ENCODE measurements around the gene GAPDH. TPM values are rescaled to one million over a fixed set of nuclear protein-coding genes. Genes with fewer than 3 reads are reported as not detected.
"Not testable (repeated sequence)": the region's sequence is repeated elsewhere in the genome, so short reads cannot be mapped to it uniquely, and the experiment has no call there.

Gene GAPDH
- total RNA-seq (2021; fragmentation: NEBNext Ultra II Directional; extraction: Animal tissue kit (Norgen Biotek cat#: 25700)): 1,000 to 10,000 TPM; 6,263 to 7,539 (median 6,900) TPM
- long read RNA-seq, transcript GAPDH-201 (9 exons, 1,875 nt): major isoform, 8,376 of 9,329 reads
- long read RNA-seq, transcript GAPDH-203 (8 exons, 1,292 nt): minor isoform, 5 of 9,329 reads
- long read RNA-seq, transcript GAPDH-204 (8 exons, 1,256 nt): minor isoform, 236 of 9,329 reads
- long read RNA-seq, transcript GAPDH-205 (9 exons, 1,348 nt): minor isoform, 32 of 9,329 reads
- long read RNA-seq, partial matches to known transcripts: 565 of 9,329 reads
- long read RNA-seq, other reads (novel, unspliced or antisense): 113 of 9,329 reads

DNA sequence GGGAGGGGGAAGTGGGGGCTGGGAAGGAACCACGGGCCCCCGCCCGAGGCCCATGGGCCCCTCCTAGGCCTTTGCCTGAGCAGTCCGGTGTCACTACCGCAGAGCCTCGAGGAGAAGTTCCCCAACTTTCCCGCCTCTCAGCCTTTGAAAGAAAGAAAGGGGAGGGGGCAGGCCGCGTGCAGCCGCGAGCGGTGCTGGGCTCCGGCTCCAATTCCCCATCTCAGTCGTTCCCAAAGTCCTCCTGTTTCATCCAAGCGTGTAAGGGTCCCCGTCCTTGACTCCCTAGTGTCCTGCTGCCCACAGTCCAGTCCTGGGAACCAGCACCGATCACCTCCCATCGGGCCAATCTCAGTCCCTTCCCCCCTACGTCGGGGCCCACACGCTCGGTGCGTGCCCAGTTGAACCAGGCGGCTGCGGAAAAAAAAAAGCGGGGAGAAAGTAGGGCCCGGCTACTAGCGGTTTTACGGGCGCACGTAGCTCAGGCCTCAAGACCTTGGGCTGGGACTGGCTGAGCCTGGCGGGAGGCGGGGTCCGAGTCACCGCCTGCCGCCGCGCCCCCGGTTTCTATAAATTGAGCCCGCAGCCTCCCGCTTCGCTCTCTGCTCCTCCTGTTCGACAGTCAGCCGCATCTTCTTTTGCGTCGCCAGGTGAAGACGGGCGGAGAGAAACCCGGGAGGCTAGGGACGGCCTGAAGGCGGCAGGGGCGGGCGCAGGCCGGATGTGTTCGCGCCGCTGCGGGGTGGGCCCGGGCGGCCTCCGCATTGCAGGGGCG, at the start of gene GAPDH:
GAPDH (plus strand) TSS at position 595 of the 772 bp plus-strand sequence. CDS start 316 bp downstream, outside the sequence.
- Mint-ChIP-seq H3K4me3 (peak within 1 kb of the TSS; percentile 95), H3K27me3 (ENCODE audit: insufficient read depth) (peaks cover 63% of the 10 kb centered on the region), H3K27ac (peak within 1 kb of the TSS; percentile 100), H3K36me3 (ENCODE audit: low read depth) (peaks cover 62% of the 10 kb centered on the region), H3K4me1 (ENCODE audit: low read depth) (peaks cover 62% of the 10 kb centered on the region), H3K9me3 (peaks cover 35% of the 10 kb centered on the region)
- peak; percentile 97 for DNase-seq
- TF ChIP-seq, protein P1, sequence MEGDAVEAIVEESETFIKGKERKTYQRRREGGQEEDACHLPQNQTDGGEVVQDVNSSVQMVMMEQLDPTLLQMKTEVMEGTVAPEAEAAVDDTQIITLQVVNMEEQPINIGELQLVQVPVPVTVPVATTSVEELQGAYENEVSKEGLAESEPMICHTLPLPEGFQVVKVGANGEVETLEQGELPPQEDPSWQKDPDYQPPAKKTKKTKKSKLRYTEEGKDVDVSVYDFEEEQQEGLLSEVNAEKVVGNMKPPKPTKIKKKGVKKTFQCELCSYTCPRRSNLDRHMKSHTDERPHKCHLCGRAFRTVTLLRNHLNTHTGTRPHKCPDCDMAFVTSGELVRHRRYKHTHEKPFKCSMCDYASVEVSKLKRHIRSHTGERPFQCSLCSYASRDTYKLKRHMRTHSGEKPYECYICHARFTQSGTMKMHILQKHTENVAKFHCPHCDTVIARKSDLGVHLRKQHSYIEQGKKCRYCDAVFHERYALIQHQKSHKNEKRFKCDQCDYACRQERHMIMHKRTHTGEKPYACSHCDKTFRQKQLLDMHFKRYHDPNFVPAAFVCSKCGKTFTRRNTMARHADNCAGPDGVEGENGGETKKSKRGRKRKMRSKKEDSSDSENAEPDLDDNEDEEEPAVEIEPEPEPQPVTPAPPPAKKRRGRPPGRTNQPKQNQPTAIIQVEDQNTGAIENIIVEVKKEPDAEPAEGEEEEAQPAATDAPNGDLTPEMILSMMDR (IDR thresholded peaks at IDR 0.05): peak; percentile 19; the same call in 1 of the 2 replicates

DNA sequence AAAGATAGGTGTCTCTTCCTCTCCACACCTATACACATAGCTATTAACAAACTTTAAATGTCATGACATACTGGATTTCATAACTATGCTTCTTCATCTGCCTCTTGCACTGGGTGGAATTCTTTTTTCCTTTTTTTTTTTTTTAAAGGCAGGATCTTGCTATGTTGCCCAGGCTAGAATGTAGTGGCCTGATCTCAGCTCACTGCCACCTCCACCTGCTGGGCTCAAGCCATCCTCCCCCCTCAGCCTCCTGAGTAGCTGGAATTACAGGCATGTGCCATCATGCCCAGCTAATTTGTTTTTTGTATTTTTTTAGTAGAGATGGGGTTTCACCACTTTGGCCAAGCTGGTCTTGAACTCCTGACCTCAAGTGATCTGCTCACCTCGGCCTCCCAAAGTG, 46.1 kb upstream of the GAPDH start:
- Mint-ChIP-seq H3K9me3 (no peaks in the 10 kb centered on the region), H3K4me1 (ENCODE audit: low read depth) (peaks cover 12% of the 10 kb centered on the region), H3K36me3 (ENCODE audit: low read depth) (peaks cover 14% of the 10 kb centered on the region), H3K27me3 (ENCODE audit: insufficient read depth) (peaks cover 7% of the 10 kb centered on the region), H3K4me3 (no peak overlapping the region), H3K27ac (peak overlapping the region; percentile 5; the same call in 1 of the 2 replicates)
- no peak for DNase-seq
- TF ChIP-seq, protein P1 (IDR thresholded peaks at IDR 0.05): no peak

DNA sequence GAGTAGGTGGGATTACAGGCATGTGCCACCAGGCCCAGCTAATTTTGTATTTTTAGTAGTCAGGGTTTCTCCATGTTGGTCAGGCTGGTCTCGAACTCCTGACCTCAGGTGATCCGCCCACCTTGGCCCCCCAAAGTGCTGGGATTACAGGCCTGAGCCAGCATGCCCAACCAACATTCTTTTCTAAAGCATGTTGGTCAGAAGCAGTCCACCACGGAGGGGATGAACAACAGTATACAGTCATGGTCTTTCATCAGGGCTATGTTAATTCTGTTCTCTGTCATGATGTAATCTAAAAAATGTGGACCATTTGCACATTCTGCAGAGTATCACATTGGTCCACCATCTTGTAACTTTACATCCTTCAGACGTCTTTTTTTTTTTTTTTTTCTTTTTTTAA, 44.9 kb upstream of the GAPDH start:
- Mint-ChIP-seq H3K27ac (no peak overlapping the region), H3K4me3 (no peak overlapping the region), H3K4me1 (ENCODE audit: low read depth) (peaks cover 13% of the 10 kb centered on the region), H3K36me3 (ENCODE audit: low read depth) (peaks cover 14% of the 10 kb centered on the region), H3K27me3 (ENCODE audit: insufficient read depth) (peaks cover 6% of the 10 kb centered on the region; the same call in 1 of the 2 replicates), H3K9me3 (no peaks in the 10 kb centered on the region)
- DNase-seq: no peak
- TF ChIP-seq, protein P1 (IDR thresholded peaks at IDR 0.05): no peak

DNA sequence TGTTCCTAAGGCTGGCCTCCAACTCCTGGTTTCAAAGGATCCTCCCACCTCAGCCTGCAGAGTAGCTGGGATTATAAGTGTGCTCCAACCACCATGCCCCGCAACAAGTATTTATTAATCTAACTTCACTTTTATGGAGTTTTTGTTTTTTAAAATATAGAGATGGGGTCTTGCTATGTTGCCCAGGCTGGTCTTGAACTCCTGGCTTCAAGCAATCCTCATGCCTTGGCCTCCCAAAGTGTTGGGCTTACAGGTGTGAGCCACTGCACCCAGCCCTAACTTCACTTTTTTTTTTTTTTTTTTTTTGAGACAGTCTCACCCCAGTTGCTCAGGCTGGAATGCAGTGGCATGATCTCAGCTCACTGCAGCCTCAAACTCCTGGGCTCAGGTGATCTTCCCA, 43.6 kb upstream of the GAPDH start:
- H3K27ac Mint-ChIP-seq; H3K27me3 Mint-ChIP-seq (ENCODE audit: insufficient read depth); DNase-seq; H3K9me3 Mint-ChIP-seq; H3K4me3 Mint-ChIP-seq: not testable (repeated sequence)
- Mint-ChIP-seq H3K4me1 (ENCODE audit: low read depth) (peaks cover 25% of the 10 kb centered on the region), H3K36me3 (ENCODE audit: low read depth) (peaks cover 22% of the 10 kb centered on the region)

DNA sequence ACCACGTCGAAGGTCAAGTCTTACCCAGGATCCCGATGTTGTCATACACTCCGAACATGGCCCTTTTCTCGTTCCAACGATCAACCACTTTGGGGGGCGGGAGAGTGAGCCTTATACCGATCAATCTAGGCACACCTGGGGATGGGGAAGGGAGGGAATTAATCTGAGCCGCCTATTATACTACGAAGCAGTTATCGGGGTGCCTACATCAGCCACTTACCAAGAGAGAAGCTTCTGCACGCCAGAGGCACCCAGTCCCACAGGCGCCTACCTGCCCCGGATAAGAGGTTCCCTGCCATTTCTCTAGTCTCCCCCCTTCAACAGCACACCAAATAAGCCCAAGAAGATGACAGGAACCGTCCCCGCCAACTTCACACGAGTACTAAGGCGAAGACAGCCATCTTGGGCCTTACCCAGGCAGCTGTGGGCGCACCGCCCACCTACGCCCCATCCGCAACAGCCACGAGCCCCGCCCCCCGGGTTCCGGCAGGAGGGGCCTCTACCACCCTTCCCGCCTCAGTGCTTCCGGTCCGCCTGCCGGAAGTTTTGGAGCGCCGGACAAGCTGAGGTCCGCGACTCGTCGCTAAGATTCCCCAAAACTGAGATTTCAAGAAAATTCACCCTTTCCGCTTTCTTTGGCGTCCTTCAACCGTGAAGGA, 41.4 kb upstream of the GAPDH start, which contains the start of gene MRPL51:
MRPL51 (minus strand) TSS at position 425 of the 659 bp plus-strand sequence; CDS start at position 299, 126 bp downstream.
- Mint-ChIP-seq H3K4me1 (ENCODE audit: low read depth) (peaks cover 26% of the 10 kb centered on the region), H3K36me3 (ENCODE audit: low read depth) (peaks cover 22% of the 10 kb centered on the region), H3K9me3 (no peaks in the 10 kb centered on the region), H3K4me3 (peak within 1 kb of the TSS; percentile 99), H3K27ac (peak within 1 kb of the TSS; percentile 98), H3K27me3 (ENCODE audit: insufficient read depth) (0 out of 2 replicates have a peak, but pooled peaks cover 5% of the 10 kb centered on the region)
- DNase-seq: peak; percentile 81
- TF ChIP-seq, protein P1 (IDR thresholded peaks at IDR 0.05): no peak
